GM23248 (cell line): ENCODE data around the gene QSOX1. TPM values are rescaled to one million over a fixed set of nuclear protein-coding genes. Genes with fewer than 3 reads are reported as not detected.

Source experiments
- DNase-seq: peaks from one replicate; pipeline ENCODE4 v3.0.0-alpha.2; 2015
- H2AFZ ChIP-seq: fragments of 200-600 bp; sonication (generic); 2 replicates; pipeline ENCODE4 v1.6.1; 2016; ENCODE audit warnings: antibody characterized with exemption
- H3F3A ChIP-seq: fragments of 200-600 bp; sonication (generic); 2 replicates; pipeline ENCODE4 v1.6.1; 2016; ENCODE audit warnings: mild to moderate bottlenecking, antibody characterized with exemption, mixed run types; ENCODE audit not compliant: insufficient read depth
- H3K27ac ChIP-seq: fragments of 200-600 bp; sonication (generic); 2 replicates; pipeline ENCODE4 v1.5.1; 2016; ENCODE audit warnings: mild to moderate bottlenecking
- H3K27me3 ChIP-seq: fragments of 200-600 bp; sonication (generic); replicated peaks from 2 replicates; pipeline ENCODE4 v1.6.1; 2016; ENCODE audit warnings: mild to moderate bottlenecking; ENCODE audit not compliant: insufficient read depth
- H3K36me3 ChIP-seq: fragments of 200-600 bp; sonication (generic); 2 replicates; pipeline ENCODE4 v1.6.1; 2016; ENCODE audit warnings: low read depth, mild to moderate bottlenecking
- H3K4me1 ChIP-seq: fragments of 200-600 bp; sonication (generic); 2 replicates; pipeline ENCODE4 v1.6.1; 2016; ENCODE audit warnings: mild to moderate bottlenecking; ENCODE audit not compliant: insufficient read depth
- H3K4me2 ChIP-seq: fragments of 200-600 bp; sonication (generic); one replicate; pipeline ENCODE4 v1.6.1; 2016; ENCODE audit warnings: mild to moderate bottlenecking; ENCODE audit not compliant: unreplicated experiment
- H3K4me3 ChIP-seq: fragments of 200-600 bp; sonication (generic); 2 replicates; pipeline ENCODE4 v1.5.1; 2016; ENCODE audit warnings: mild to moderate bottlenecking
- H3K79me2 ChIP-seq: fragments of 200-600 bp; sonication (generic); 2 replicates; pipeline ENCODE4 v1.6.1; 2016; ENCODE audit warnings: mild to moderate bottlenecking; ENCODE audit not compliant: insufficient read depth
- H3K9ac ChIP-seq: fragments of 200-600 bp; sonication (generic); 2 replicates; pipeline ENCODE4 v1.6.1; 2016; ENCODE audit warnings: mild to moderate bottlenecking
- H3K9me2 ChIP-seq: fragments of 200-600 bp; sonication (generic); 2 replicates; pipeline ENCODE4 v1.6.1; 2016; ENCODE audit warnings: mixed run types, mild to moderate bottlenecking, moderate library complexity; ENCODE audit not compliant: insufficient read depth
- H3K9me3 ChIP-seq: fragments of 200-600 bp; sonication (generic); one replicate; pipeline ENCODE4 v1.6.1; 2017; ENCODE audit warnings: low read depth
- H4K20me1 ChIP-seq: fragments of 200-600 bp; sonication (generic); 2 replicates; pipeline ENCODE4 v1.6.0; 2016; ENCODE audit not compliant: insufficient read depth
- EZH2 ChIP-seq: fragments of 200-600 bp; sonication (generic); IDR thresholded peaks from 2 replicates; pipeline ENCODE4 v1.6.1; 2018; ENCODE audit warnings: antibody characterized with exemption, mild to moderate bottlenecking; ENCODE audit not compliant: insufficient read depth, poor library complexity, severe bottlenecking
- EZH2phosphoT487 ChIP-seq: fragments of 200-600 bp; sonication (generic); IDR thresholded peaks from 2 replicates; pipeline ENCODE4 v1.6.1; 2018; ENCODE audit warnings: antibody characterized with exemption, moderate library complexity, mild to moderate bottlenecking, low read depth; ENCODE audit not compliant: insufficient read depth
- WGBS, 2 experiments: methylation state at CpG; one replicate each; pipeline ENCODE4 v1.1.6; 2015 to 2017; ENCODE audit warnings: low lambda C conversion rate in 2 of 2, low coverage in 1 of 2; ENCODE audit errors: missing lambda C conversion rate in 2 of 2; 5-methylcytosine and 5-hydroxymethylcytosine counted together
- in situ Hi-C: fragments of 300-500 bp; cut with MboI; formaldehyde crosslinking; loops from 2 replicates; pipeline ENCODE4 v1.15.0; 2020
- polyA plus RNA-seq: library from polyadenylated mRNA; unstranded; fragments of >200 nt; fragmentation: Nextera tagmentation; extraction: Ambion mirVana; gene quantifications from 2 replicates; pipeline ENCODE4 v1.2.1, GENCODE V29; 2016
- total RNA-seq: library from RNA; depleted of rRNA; stranded (reverse); fragments of >200 nt; shearing (Covaris generic); gene quantifications from 2 replicates; pipeline ENCODE4 v1.2.3, GENCODE V29; 2014; rRNA removed

The QSOX1 gene
- total and polyA plus RNA-seq, 2 experiments from 2014 or later = 270 to 519 TPM

DNA sequence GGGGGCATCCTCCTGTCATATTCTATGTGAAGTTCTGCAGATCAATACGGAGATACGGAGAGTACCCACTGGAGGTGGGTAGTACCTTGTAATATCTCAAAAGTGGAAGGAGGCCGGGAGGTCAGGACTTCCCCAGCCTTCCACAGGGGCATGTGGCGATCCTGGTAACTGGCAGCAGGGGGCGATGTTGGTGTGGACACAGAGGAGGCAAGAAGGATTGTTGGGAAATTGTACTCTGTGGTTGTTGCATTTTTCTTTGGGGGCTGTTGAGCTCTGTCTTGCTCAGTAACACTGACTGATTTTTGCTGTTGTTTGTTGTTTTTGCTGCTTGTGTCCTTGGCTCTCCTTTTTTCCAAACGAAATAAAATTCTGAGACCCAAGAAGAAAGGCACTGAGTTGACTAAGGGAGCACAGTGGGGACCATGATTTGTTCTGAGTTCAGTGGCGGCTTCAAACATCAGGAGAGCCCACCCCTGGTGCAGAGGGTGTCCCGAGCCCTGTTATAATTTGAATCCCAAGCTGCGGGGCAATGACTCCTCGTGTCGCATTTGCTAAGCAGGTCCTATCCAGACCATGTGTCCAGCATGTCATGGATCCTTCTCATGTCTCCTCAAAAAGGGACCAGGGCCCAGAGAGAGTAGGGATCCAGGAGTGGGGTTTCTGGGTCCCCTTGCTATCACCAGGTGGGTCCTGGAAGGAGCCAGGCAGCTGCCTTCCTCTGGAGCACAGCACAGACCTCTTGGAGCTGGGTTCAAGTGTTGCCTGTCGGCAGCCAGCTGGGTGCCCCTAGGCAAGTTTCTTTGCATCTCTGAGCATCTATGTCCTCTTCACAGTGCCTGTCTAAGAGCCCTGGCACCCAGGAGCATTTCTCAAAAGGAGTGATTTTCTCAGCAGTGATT lies 98.2 kb downstream of the QSOX1 start:
- H4K20me1 ChIP-seq = no peaks in the 10 kb centered on the region
- no peaks in the 10 kb centered on the region for H3K36me3 ChIP-seq
- H3K27me3 ChIP-seq = no peaks in the 10 kb centered on the region
- H3K4me2 ChIP-seq = no peak overlapping the region
- no peaks in the 10 kb centered on the region for H3K9me2 ChIP-seq
- H3K79me2 ChIP-seq = no peaks in the 10 kb centered on the region
- H3K9ac ChIP-seq = no peak overlapping the region
- TF ChIP-seq EZH2phosphoT487 (no peak), EZH2 (no peak)
- peak; percentile 73 for DNase-seq
- no peak overlapping the region for H3K27ac ChIP-seq
- no peak overlapping the region for H2AFZ ChIP-seq
- H3F3A ChIP-seq = no peaks in the 10 kb centered on the region
- no peak overlapping the region for H3K4me3 ChIP-seq
- in situ Hi-C loops = loop anchor here (10.0 kb wide), 1 partner anchor 222 kb away; no protein-coding TSS in a partner anchor
- 31 to 33% methylated on average over 12 of the region's 12 CpGs for WGBS, 2 experiments
- H3K4me1 ChIP-seq = no peaks in the 10 kb centered on the region
- H3K9me3 ChIP-seq = no peaks in the 10 kb centered on the region

Other genes starting within 250 kb of the QSOX1 start
- 29.7 and 81.3 TPM in 2 replicates for gene CEP350, start 200.1 kb upstream of the QSOX1 start, total RNA-seq
- 13.8 and 14.9 TPM in 2 replicates for gene CEP350, start 200.1 kb upstream of the QSOX1 start, polyA plus RNA-seq
- not detected in 2 replicates for gene LHX4, start 75.4 kb downstream of the QSOX1 start, total RNA-seq
- gene LHX4, start 75.4 kb downstream of the QSOX1 start, polyA plus RNA-seq = 0.28 and 0.30 TPM in 2 replicates